Measurements from ENCODE around the gene TXK.

GRCh38 chr4:48138936-48139335 is 4.9 kb upstream of the TXK start:
- no peak for TF ChIP-seq EZH2phosphoT487 (IDR thresholded peaks at IDR 0.05; ENCODE audit: insufficient read depth, low read depth)
- TF ChIP-seq EZH2 (IDR thresholded peaks at IDR 0.05; ENCODE audit: insufficient read depth, poor library complexity, severe bottlenecking) = no peak

Measured in GM23248 (cell line).